Measurements from ENCODE around the gene FOXN3. TPM values are rescaled to one million over a fixed set of nuclear protein-coding genes. Genes with fewer than 3 reads are reported as not detected.

Gene FOXN3
- total RNA-seq, 1 experiment from 2014 or later: 125 TPM

DNA sequence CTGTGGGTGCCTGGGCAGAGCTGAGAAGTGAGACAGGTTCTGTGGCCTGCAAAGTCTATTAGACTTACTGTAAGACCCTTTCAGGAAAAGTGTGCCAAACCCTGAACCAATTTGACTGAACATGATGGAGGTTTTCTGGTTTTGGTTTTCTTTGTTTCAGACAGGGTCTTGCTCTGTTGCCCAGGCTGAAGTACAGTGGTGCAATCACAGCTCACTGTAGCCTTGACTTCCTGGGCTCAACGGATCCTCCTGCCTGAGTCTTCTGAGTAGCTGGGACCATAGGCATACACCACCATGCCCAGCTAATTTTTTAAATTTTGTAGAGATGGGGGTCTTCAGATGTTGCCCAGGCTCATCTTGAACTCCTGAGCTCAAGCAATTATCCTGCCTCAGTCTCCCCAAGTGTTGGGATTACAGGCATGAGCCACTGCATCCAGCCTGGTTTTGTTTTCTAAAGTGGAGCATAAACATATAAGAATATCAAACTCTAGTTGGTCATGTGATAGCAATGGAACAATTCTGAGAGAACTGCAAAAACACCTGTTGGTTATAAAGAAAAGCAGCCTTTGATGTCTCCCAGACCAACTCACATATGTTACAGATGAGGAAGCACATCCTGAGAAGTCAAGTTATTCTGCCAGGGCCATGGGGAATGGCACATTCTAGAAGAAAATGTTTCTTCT, 166.9 kb downstream of the FOXN3 start:
- Mint-ChIP-seq H3K36me3 (ENCODE audit: insufficient read depth in 1 of 3, low read depth in 3 of 3) (peaks cover 15 to 32% (median 16%) of the 10 kb centered on the region in 3 experiments; a peak in 5 of 7 replicates), H3K27ac (no peak overlapping the region), H3K27me3 (ENCODE audit: low read depth) (no peaks in the 10 kb centered on the region), H3K4me3 (no peak overlapping the region), H3K4me1 (peaks cover 34 to 36% of the 10 kb centered on the region in 2 experiments), H3K9me3 (peaks cover 0 to 3% of the 10 kb centered on the region in 2 experiments; a peak in 2 of 5 replicates)
- H3K27ac ChIP-seq (ENCODE audit: insufficient read length, low read depth, low read length): no peak overlapping the region
- H3K79me1 ChIP-seq (ENCODE audit: insufficient read depth, low read depth, low read length, poor library complexity, severe bottlenecking): peaks cover 5% of the 10 kb centered on the region
- H4K91ac ChIP-seq (ENCODE audit: insufficient read length, low read depth, low read length): no peak overlapping the region
- H3K56ac ChIP-seq (ENCODE audit: insufficient read length, low read depth, low read length): no peak overlapping the region
- no peak overlapping the region for H3T11ph ChIP-seq (ENCODE audit: low read length)
- no peaks in the 10 kb centered on the region for H3K23me2 ChIP-seq (ENCODE audit: insufficient read length, low read depth, low read length, poor library complexity, severe bottlenecking)
- TF ChIP-seq, protein P1, sequence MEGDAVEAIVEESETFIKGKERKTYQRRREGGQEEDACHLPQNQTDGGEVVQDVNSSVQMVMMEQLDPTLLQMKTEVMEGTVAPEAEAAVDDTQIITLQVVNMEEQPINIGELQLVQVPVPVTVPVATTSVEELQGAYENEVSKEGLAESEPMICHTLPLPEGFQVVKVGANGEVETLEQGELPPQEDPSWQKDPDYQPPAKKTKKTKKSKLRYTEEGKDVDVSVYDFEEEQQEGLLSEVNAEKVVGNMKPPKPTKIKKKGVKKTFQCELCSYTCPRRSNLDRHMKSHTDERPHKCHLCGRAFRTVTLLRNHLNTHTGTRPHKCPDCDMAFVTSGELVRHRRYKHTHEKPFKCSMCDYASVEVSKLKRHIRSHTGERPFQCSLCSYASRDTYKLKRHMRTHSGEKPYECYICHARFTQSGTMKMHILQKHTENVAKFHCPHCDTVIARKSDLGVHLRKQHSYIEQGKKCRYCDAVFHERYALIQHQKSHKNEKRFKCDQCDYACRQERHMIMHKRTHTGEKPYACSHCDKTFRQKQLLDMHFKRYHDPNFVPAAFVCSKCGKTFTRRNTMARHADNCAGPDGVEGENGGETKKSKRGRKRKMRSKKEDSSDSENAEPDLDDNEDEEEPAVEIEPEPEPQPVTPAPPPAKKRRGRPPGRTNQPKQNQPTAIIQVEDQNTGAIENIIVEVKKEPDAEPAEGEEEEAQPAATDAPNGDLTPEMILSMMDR (conservative IDR thresholded peaks at IDR 0.05): no peak
- H2BK5ac ChIP-seq (ENCODE audit: insufficient read length, low read length): no peak overlapping the region
- H3K79me2 ChIP-seq (ENCODE audit: insufficient read depth, low read length): peaks cover 8% of the 10 kb centered on the region; the same call in 1 of the 2 replicates
- H2BK15ac ChIP-seq (ENCODE audit: low read depth, low read length): no peak overlapping the region
- H3K18ac ChIP-seq (ENCODE audit: insufficient read length, low read depth, low read length): no peak overlapping the region
- no peak overlapping the region for H3K14ac ChIP-seq (ENCODE audit: insufficient read depth, low read length)
- peaks cover 4% of the 10 kb centered on the region; the same call in 1 of the 2 replicates for H3K4me1 ChIP-seq (ENCODE audit: insufficient read depth, low read length)
- no peak overlapping the region for H3K4me2 ChIP-seq (ENCODE audit: insufficient read depth, insufficient read length, low read length)
- peaks cover 2% of the 10 kb centered on the region for H4K20me1 ChIP-seq (ENCODE audit: control insufficient read depth, insufficient read depth, insufficient read length)
- H3K9me3 ChIP-seq (ENCODE audit: control insufficient read depth, low read depth, low read length): no peaks in the 10 kb centered on the region
- no peak overlapping the region for H2BK20ac ChIP-seq (ENCODE audit: low read depth, low read length, poor library complexity, severe bottlenecking)
- no peak overlapping the region for H2AFZ ChIP-seq (ENCODE audit: low read length)
- no peak overlapping the region for H2BK120ac ChIP-seq (ENCODE audit: low read depth, low read length, poor library complexity, severe bottlenecking)
- no peak for DNase-seq
- H3K4ac ChIP-seq (ENCODE audit: low read depth, low read length): no peak overlapping the region
- H4K5ac ChIP-seq (ENCODE audit: insufficient read length, low read depth, low read length): no peak overlapping the region
- no peaks in the 10 kb centered on the region for H3K27me3 ChIP-seq (ENCODE audit: insufficient read depth, low read length)
- H4K8ac ChIP-seq (replicated peaks; ENCODE audit: insufficient read length, low read depth, low read length): no peak overlapping the region
- no CpG with 5 or more reads among the region's 1 CpG for WGBS (ENCODE audit: extremely low coverage, insufficient read length, low lambda C conversion rate)
- H2BK12ac ChIP-seq (ENCODE audit: insufficient read length, low read depth, low read length): no peak overlapping the region
- H3K9ac ChIP-seq (ENCODE audit: extremely low read depth, insufficient read length, low read length): no peak overlapping the region
- H3K23ac ChIP-seq (ENCODE audit: insufficient read length, low read depth, low read length): no peak overlapping the region
- H2AK5ac ChIP-seq (ENCODE audit: insufficient read length, low read length): no peak overlapping the region
